ENCODE measurements around the gene DYDC2.

- TF ChIP-seq CTCF (IDR thresholded peaks at IDR 0.05) (no peak), POLR2A (IDR thresholded peaks at IDR 0.05) (no peak)
Observed at GRCh38 chr10:80356989-80357850, 639 bp downstream of the DYDC2 start.
